Measurements from ENCODE around the gene ACYP1.

DNA sequence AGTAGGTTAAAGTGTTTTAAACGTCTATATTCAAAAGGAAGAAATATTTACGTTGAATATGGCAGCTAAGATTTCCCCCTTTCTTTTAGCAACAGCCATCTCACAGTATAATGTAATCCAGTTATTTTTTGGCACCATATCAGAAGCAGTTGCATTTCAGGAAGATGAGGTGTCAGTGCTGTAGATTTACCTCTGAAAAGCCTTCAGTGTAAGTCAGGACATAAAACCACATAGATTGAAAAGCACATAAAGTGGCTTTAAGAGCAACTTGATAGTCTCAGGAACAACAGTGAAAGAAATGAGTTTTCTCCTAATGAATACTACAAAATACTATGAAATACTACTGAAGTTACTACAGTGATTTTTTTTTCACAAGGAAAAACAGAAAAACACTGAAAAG lies 19.5 kb downstream of the ACYP1 start:
- no peak for TF ChIP-seq EZH2 (IDR thresholded peaks at IDR 0.05; ENCODE audit: borderline replicate concordance)
- TF ChIP-seq CTCF (IDR thresholded peaks at IDR 0.05; ENCODE audit: poor library complexity): no peak

Data from hepatocyte (in vitro differentiated cells).